Measurements from ENCODE around the gene KCNMB1. TPM values are rescaled to one million over a fixed set of nuclear protein-coding genes. Genes with fewer than 3 reads are reported as not detected.

The KCNMB1 gene
- total RNA-seq, 1 donor from 2014 or later, result not detected

GRCh38 chr5:170360709-170361108, 28.5 kb downstream of the KCNMB1 start:
- no peaks in the 10 kb centered on the region for H3K36me3 Mint-ChIP-seq
- H3K27me3 ChIP-seq, result peaks cover 7% of the 10 kb centered on the region
- no peak overlapping the region for H2AFZ ChIP-seq (replicated peaks)
- TF ChIP-seq EZH2 (IDR thresholded peaks at IDR 0.05), result no peak
- TF ChIP-seq EZH2phosphoT487 (IDR thresholded peaks at IDR 0.05), result no peak
- TF ChIP-seq CTCF (IDR thresholded peaks at IDR 0.05), result no peak
- H3K79me2 ChIP-seq (ENCODE audit: low read depth), result no peaks in the 10 kb centered on the region
- no peak overlapping the region for H3K4me3 ChIP-seq
- no peak overlapping the region for H3K4me2 ChIP-seq
- H3K27ac Mint-ChIP-seq, result no peak overlapping the region
- no peaks in the 10 kb centered on the region for H3K9me3 Mint-ChIP-seq
- H3K9me3 ChIP-seq (ENCODE audit: low read depth), result no peaks in the 10 kb centered on the region
- no peak overlapping the region for H3K4me3 Mint-ChIP-seq
- H4K20me1 ChIP-seq (ENCODE audit: low read depth), result no peaks in the 10 kb centered on the region
- no peaks in the 10 kb centered on the region for H3K36me3 ChIP-seq
- peaks cover 16% of the 10 kb centered on the region for H3K4me1 Mint-ChIP-seq
- no peaks in the 10 kb centered on the region for H3K4me1 ChIP-seq
- H3F3A ChIP-seq (ENCODE audit: low read depth), result no peaks in the 10 kb centered on the region
- DNase-seq (ENCODE audit: low spot score), result no peak
- H3K27me3 Mint-ChIP-seq (ENCODE audit: insufficient read depth, low read depth), result peaks cover 5% of the 10 kb centered on the region
- H3K27ac ChIP-seq, result no peak overlapping the region
- H3K9ac ChIP-seq, result no peak overlapping the region

- Mint-ChIP-seq H3K4me1 (peaks cover 34% of the 10 kb centered on the region), H3K36me3 (no peaks in the 10 kb centered on the region), H3K27me3 (ENCODE audit: insufficient read depth, low read depth) (peaks cover 5% of the 10 kb centered on the region), H3K9me3 (no peaks in the 10 kb centered on the region), H3K27ac (peak overlapping the region; percentile 69), H3K4me3 (no peak overlapping the region)
- Histone ChIP-seq H3K27ac (no peak overlapping the region), H3K4me1 (peaks cover 6% of the 10 kb centered on the region), H3F3A (ENCODE audit: low read depth) (peaks cover 5% of the 10 kb centered on the region), H3K9ac (no peak overlapping the region), H3K9me3 (ENCODE audit: low read depth) (no peaks in the 10 kb centered on the region), H3K36me3 (no peaks in the 10 kb centered on the region), H2AFZ (replicated peaks) (no peak overlapping the region), H3K4me2 (no peak overlapping the region), H4K20me1 (ENCODE audit: low read depth) (no peaks in the 10 kb centered on the region), H3K79me2 (ENCODE audit: low read depth) (no peaks in the 10 kb centered on the region), H3K27me3 (peaks cover 34% of the 10 kb centered on the region), H3K4me3 (no peak overlapping the region)
- DNase-seq (ENCODE audit: low spot score), result no peak
- TF ChIP-seq CTCF (IDR thresholded peaks at IDR 0.05) (no peak), EZH2 (IDR thresholded peaks at IDR 0.05) (no peak), EZH2phosphoT487 (IDR thresholded peaks at IDR 0.05) (no peak)
Observed at GRCh38 chr5:170357955-170358444, 31.2 kb downstream of the KCNMB1 start.

- peak overlapping the region; percentile 65 for H3K27ac Mint-ChIP-seq
- H3K36me3 Mint-ChIP-seq, result no peaks in the 10 kb centered on the region
- Histone ChIP-seq H3K36me3 (no peaks in the 10 kb centered on the region), H3K27ac (no peak overlapping the region), H3F3A (ENCODE audit: low read depth) (peaks cover 5% of the 10 kb centered on the region), H3K4me2 (no peak overlapping the region), H3K27me3 (peaks cover 58% of the 10 kb centered on the region), H3K4me3 (no peak overlapping the region), H2AFZ (replicated peaks) (no peak overlapping the region), H4K20me1 (ENCODE audit: low read depth) (no peaks in the 10 kb centered on the region), H3K9me3 (ENCODE audit: low read depth) (no peaks in the 10 kb centered on the region), H3K79me2 (ENCODE audit: low read depth) (no peaks in the 10 kb centered on the region), H3K4me1 (peaks cover 6% of the 10 kb centered on the region), H3K9ac (no peak overlapping the region)
- peaks cover 30% of the 10 kb centered on the region for H3K4me1 Mint-ChIP-seq
- DNase-seq (ENCODE audit: low spot score), result no peak
- TF ChIP-seq CTCF (IDR thresholded peaks at IDR 0.05) (no peak), EZH2phosphoT487 (IDR thresholded peaks at IDR 0.05) (no peak), EZH2 (IDR thresholded peaks at IDR 0.05) (no peak)
- H3K4me3 Mint-ChIP-seq, result no peak overlapping the region
- no peaks in the 10 kb centered on the region for H3K27me3 Mint-ChIP-seq (ENCODE audit: insufficient read depth, low read depth)
- H3K9me3 Mint-ChIP-seq, result peaks cover 2% of the 10 kb centered on the region
Observed at GRCh38 chr5:170355601-170356098, 33.5 kb downstream of the KCNMB1 start.

All from neural progenitor cell (in vitro differentiated cells).